Smooth muscle cell (in vitro differentiated cells): ENCODE data around the gene SPAG6. TPM values are rescaled to one million over a fixed set of nuclear protein-coding genes. Genes with fewer than 3 reads are reported as not detected.

Experiments
- DNase-seq: peaks from one replicate; lab custom pipeline; 2025; ENCODE audit not compliant: unreplicated experiment; lab: John Stamatoyannopoulos, UW
- H2AFZ ChIP-seq: fragments of 200-600 bp; sonication (generic); 2 replicates; pipeline ENCODE4 v1.6.0; 2016; ENCODE audit warnings: antibody characterized with exemption, low read depth, mild to moderate bottlenecking
- H3F3A ChIP-seq: fragments of 200-600 bp; sonication (generic); 2 replicates; pipeline ENCODE4 v1.6.0; 2017; ENCODE audit warnings: antibody characterized with exemption, low read depth
- H3K27ac ChIP-seq: fragments of 200-600 bp; sonication (generic); 2 replicates; pipeline ENCODE4 v1.5.1; 2016; ENCODE audit warnings: low read depth, mild to moderate bottlenecking
- H3K27me3 ChIP-seq: fragments of 200-600 bp; sonication (generic); 2 replicates; pipeline ENCODE4 v1.6.1; 2016; ENCODE audit warnings: low read depth, mild to moderate bottlenecking
- H3K36me3 ChIP-seq: fragments of 200-600 bp; sonication (generic); 2 replicates; pipeline ENCODE4 v1.5.1; 2016; ENCODE audit warnings: low read depth
- H3K4me1 ChIP-seq: fragments of 200-600 bp; sonication (generic); 2 replicates; pipeline ENCODE4 v1.5.1; 2016; ENCODE audit warnings: low read depth
- H3K4me2 ChIP-seq: fragments of 200-600 bp; sonication (generic); 2 replicates; pipeline ENCODE4 v1.6.0; 2016; ENCODE audit warnings: mild to moderate bottlenecking
- H3K4me3 ChIP-seq: fragments of 200-600 bp; sonication (generic); 2 replicates; pipeline ENCODE4 v1.5.1; 2016; ENCODE audit warnings: mild to moderate bottlenecking
- H3K79me2 ChIP-seq: fragments of 200-600 bp; sonication (generic); 2 replicates; pipeline ENCODE4 v1.6.0; 2016; ENCODE audit warnings: low read depth, mild to moderate bottlenecking
- H3K9ac ChIP-seq: fragments of 200-600 bp; sonication (generic); 2 replicates; pipeline ENCODE4 v1.6.0; 2016; ENCODE audit warnings: low read depth
- H3K9me3 ChIP-seq: fragments of 200-600 bp; sonication (generic); replicated peaks from 2 replicates; pipeline ENCODE4 v1.5.1; 2016; ENCODE audit warnings: low read depth
- H4K20me1 ChIP-seq: fragments of 200-600 bp; sonication (generic); 2 replicates; pipeline ENCODE4 v1.6.0; 2016; ENCODE audit warnings: low read depth
- WGBS: methylation state at CpG from one replicate; pipeline ENCODE4 v1.1.7; 2016; ENCODE audit warnings: low lambda C conversion rate; 5-methylcytosine and 5-hydroxymethylcytosine counted together
- polyA plus RNA-seq: library from polyadenylated mRNA; unstranded; fragments of >200 nt; fragmentation: Nextera tagmentation; extraction: Ambion mirVana; gene quantifications from 2 replicates; pipeline ENCODE4 v1.2.1, GENCODE V29; 2016
- total RNA-seq: library from RNA; depleted of rRNA; stranded (reverse); fragments of >200 nt; gene quantifications from 2 replicates; pipeline ENCODE4 v1.2.3, GENCODE V29; 2014
- TF ChIP-seq, protein P1 (sequence below): fragments of 200-600 bp; sonication (generic); IDR thresholded peaks from 2 replicates; pipeline ENCODE4 v1.5.1; 2017; ENCODE audit warnings: borderline replicate concordance, mild to moderate bottlenecking, antibody characterized with exemption; ENCODE audit not compliant: insufficient read depth, poor library complexity, severe bottlenecking

The SPAG6 gene
- total and polyA plus RNA-seq, 2 experiments from 2014 or later: 0.61 TPM; not detected in 1

GRCh38 chr10:22365233-22365632 lies 19.9 kb downstream of the SPAG6 start:
- DNase-seq: no peak
- Histone ChIP-seq H3K27ac (no peak overlapping the region), H4K20me1 (no peaks in the 10 kb centered on the region), H3F3A (no peaks in the 10 kb centered on the region), H2AFZ (no peak overlapping the region), H3K79me2 (no peaks in the 10 kb centered on the region), H3K36me3 (no peaks in the 10 kb centered on the region), H3K4me1 (no peaks in the 10 kb centered on the region), H3K9me3 (no peaks in the 10 kb centered on the region), H3K27me3 (no peaks in the 10 kb centered on the region), H3K9ac (no peak overlapping the region), H3K4me2 (no peak overlapping the region), H3K4me3 (no peak overlapping the region)
- TF ChIP-seq, protein P1, sequence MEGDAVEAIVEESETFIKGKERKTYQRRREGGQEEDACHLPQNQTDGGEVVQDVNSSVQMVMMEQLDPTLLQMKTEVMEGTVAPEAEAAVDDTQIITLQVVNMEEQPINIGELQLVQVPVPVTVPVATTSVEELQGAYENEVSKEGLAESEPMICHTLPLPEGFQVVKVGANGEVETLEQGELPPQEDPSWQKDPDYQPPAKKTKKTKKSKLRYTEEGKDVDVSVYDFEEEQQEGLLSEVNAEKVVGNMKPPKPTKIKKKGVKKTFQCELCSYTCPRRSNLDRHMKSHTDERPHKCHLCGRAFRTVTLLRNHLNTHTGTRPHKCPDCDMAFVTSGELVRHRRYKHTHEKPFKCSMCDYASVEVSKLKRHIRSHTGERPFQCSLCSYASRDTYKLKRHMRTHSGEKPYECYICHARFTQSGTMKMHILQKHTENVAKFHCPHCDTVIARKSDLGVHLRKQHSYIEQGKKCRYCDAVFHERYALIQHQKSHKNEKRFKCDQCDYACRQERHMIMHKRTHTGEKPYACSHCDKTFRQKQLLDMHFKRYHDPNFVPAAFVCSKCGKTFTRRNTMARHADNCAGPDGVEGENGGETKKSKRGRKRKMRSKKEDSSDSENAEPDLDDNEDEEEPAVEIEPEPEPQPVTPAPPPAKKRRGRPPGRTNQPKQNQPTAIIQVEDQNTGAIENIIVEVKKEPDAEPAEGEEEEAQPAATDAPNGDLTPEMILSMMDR: no peak
- WGBS: 93% methylated on average over 1 of the region's 1 CpG

GRCh38 chr10:22365644-22366434 lies 20.5 kb downstream of the SPAG6 start:
- WGBS: 79% methylated on average over 4 of the region's 4 CpGs
- no peak overlapping the region for H3K4me3 ChIP-seq
- TF ChIP-seq, protein P1: no peak
- no peaks in the 10 kb centered on the region for H3K9me3 ChIP-seq
- H3K27ac ChIP-seq: no peak overlapping the region
- no peak overlapping the region for H2AFZ ChIP-seq
- H3F3A ChIP-seq: no peaks in the 10 kb centered on the region
- no peaks in the 10 kb centered on the region for H3K27me3 ChIP-seq
- no peak for DNase-seq
- H4K20me1 ChIP-seq: no peaks in the 10 kb centered on the region
- no peak overlapping the region for H3K4me2 ChIP-seq
- no peaks in the 10 kb centered on the region for H3K79me2 ChIP-seq
- H3K4me1 ChIP-seq: no peaks in the 10 kb centered on the region
- H3K36me3 ChIP-seq: no peaks in the 10 kb centered on the region
- no peak overlapping the region for H3K9ac ChIP-seq

DNA sequence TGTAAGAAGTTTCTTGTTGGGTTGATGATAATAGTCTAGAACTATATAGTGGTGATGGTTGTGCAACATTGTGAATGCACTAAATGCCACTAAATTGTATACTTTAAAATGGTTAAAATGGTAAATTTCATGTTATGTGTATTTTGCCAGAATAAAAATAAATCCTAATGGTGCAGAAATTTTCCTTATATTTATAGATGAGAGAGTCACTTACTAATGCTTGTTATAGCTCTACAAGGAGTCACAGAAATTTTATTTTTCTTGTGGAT lies 21.1 kb downstream of the SPAG6 start:
- Histone ChIP-seq H3K4me1 (no peaks in the 10 kb centered on the region), H3K27ac (no peak overlapping the region), H3K4me2 (no peak overlapping the region), H3K79me2 (no peaks in the 10 kb centered on the region), H3K36me3 (no peaks in the 10 kb centered on the region), H3F3A (no peaks in the 10 kb centered on the region), H3K27me3 (no peaks in the 10 kb centered on the region), H2AFZ (no peak overlapping the region), H3K9me3 (no peaks in the 10 kb centered on the region), H3K4me3 (no peak overlapping the region), H4K20me1 (no peaks in the 10 kb centered on the region), H3K9ac (no peak overlapping the region)
- DNase-seq: no peak
- TF ChIP-seq, protein P1: no peak

DNA sequence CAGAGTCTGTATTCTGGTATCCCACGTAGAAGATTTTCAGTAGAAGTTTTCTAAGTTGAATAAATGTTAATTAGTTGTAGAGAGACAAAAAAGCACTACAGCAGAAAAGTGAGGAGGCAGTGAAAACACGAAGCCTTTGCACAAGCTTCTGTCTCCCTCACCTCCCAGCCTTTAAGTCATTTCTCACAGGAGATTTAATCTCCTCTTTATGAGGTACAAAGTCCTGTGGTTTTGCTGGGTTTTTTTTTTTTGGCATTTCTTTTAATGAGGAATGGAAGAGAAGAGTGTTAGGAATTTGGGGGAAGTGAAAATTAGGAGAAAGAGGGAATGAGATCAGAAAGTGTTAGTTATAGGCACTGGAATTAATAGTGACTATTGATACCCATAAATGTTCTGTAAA lies 21.5 kb downstream of the SPAG6 start:
- DNase-seq: no peak
- WGBS: 42% methylated on average over 2 of the region's 2 CpGs
- TF ChIP-seq, protein P1: no peak
- no peak overlapping the region for H3K27ac ChIP-seq
- no peaks in the 10 kb centered on the region for H3F3A ChIP-seq
- H3K4me1 ChIP-seq: no peaks in the 10 kb centered on the region
- no peak overlapping the region for H3K4me2 ChIP-seq
- no peak overlapping the region for H3K4me3 ChIP-seq
- no peaks in the 10 kb centered on the region for H3K9me3 ChIP-seq
- H4K20me1 ChIP-seq: no peaks in the 10 kb centered on the region
- no peaks in the 10 kb centered on the region for H3K36me3 ChIP-seq
- no peak overlapping the region for H2AFZ ChIP-seq
- no peak overlapping the region for H3K9ac ChIP-seq
- H3K79me2 ChIP-seq: no peaks in the 10 kb centered on the region
- H3K27me3 ChIP-seq: no peaks in the 10 kb centered on the region
